Ovary (tissue), 3 donors: ENCODE results near the gene SLC4A7.

Source experiments
- CTCF ChIP-seq, 3 donors: fragments of 450-650 bp in 2 of 3; fragments of 200-600 bp in 1 of 3; IDR thresholded peaks; one replicate each; pipeline versions ENCODE4 v1.5.1 to v1.8.0; 2016 to 2022; ENCODE audit warnings: antibody characterized with exemption in 3 of 3, mild to moderate bottlenecking in 1 of 3
- EP300 ChIP-seq: sonication (generic); formaldehyde crosslinking; IDR thresholded peaks from one replicate; pipeline ENCODE4 v1.6.1; 2017; ENCODE audit warnings: antibody characterized with exemption
- POLR2A ChIP-seq: fragments of 450-650 bp; IDR thresholded peaks from one replicate; pipeline ENCODE4 v1.6.1; 2017; ENCODE audit warnings: antibody characterized with exemption, mild to moderate bottlenecking, moderate library complexity
- donor health status: DM: no; HTN: no; CAD: no.

- TF ChIP-seq CTCF (IDR thresholded peaks at IDR 0.05) (no peak), POLR2A (no peak), EP300 (no peak)
Observed at GRCh38 chr3:27503526-27503925, 19.3 kb upstream of the SLC4A7 start.
